Measurements from ENCODE around the gene SPEG. TPM values are rescaled to one million over a fixed set of nuclear protein-coding genes. Genes with fewer than 3 reads are reported as not detected.

Gene SPEG
- polyA plus RNA-seq, 2 of the 4 experiments (the other 2 are of a cell fraction): 2.3 to 11.5 TPM

DNA sequence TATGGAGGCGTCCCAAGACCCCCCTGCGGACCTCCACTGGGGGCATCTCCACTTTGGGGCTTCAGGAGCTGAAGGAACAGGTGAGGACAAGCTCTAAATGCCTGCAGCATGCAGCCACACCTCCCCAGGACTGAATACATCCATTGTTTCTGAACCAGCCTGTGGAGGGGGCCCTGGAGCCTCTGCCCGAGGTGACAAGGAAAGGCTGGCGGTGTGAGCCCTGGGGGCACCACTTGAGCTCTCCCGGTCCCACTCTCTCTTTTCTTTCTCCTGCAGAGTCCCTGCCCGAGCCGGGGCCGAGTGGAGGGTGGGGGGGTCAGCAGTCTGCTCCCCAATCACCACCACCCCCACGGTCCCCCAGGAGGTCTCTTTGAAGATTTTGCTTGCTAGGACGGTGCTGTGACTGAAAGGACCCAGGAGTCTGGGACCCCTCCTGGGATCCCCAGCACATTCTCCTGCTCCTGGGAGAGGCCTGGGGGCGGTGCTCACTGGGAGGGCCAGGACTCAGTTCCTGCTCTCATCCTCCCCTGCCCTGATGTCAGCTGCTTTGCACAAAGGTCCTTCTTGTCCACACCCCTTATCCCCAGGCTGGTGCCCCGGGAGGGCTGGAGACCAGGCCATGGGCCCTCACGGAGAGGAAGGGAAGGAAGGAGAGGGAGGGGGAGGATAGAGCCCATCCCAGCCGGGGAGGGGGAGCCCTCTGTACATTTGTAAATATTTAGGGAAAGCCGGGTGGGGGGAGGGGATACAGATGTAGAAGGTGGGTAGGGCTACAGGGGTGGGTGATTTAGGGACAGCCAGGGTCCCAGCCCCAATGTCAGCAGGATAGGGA lies 103.2 kb downstream of the SPEG start:
- ChIA-PET POLR2A (no interaction called here), CTCF (interaction anchor here (0.7 to 79.1 kb wide), 10 partner anchors 8 to 152 kb away, joined by 3 to 3291 read pairs (median 40); partner anchors contain the start of genes ASIC4, GMPPA and SPEG)
- DNase-seq (ENCODE audit: low read depth in 1 of 2, low spot score in 1 of 2): no peak
- TF ChIP-seq ZSCAN20 (CRISPR knock-in tag; IDR thresholded peaks at IDR 0.05): no peak
- TF ChIP-seq JUNB (IDR thresholded peaks at IDR 0.05): no peak
- TF ChIP-seq KDM5A (IDR thresholded peaks at IDR 0.05): no peak
- no peak for TF ChIP-seq TP53 (CRISPR knock-in tag; IDR thresholded peaks at IDR 0.05)
- TF ChIP-seq HOXB13 (CRISPR knock-in tag; IDR thresholded peaks at IDR 0.05; ENCODE audit: low read depth): no peak
- no peak for TF ChIP-seq GATA3 (IDR thresholded peaks at IDR 0.05; ENCODE audit: borderline replicate concordance)
- no peak for TF ChIP-seq CBX8 (IDR thresholded peaks at IDR 0.05)
- TF ChIP-seq KDM1A (IDR thresholded peaks at IDR 0.05; ENCODE audit: low read depth): no peak
- TF ChIP-seq, protein P1, sequence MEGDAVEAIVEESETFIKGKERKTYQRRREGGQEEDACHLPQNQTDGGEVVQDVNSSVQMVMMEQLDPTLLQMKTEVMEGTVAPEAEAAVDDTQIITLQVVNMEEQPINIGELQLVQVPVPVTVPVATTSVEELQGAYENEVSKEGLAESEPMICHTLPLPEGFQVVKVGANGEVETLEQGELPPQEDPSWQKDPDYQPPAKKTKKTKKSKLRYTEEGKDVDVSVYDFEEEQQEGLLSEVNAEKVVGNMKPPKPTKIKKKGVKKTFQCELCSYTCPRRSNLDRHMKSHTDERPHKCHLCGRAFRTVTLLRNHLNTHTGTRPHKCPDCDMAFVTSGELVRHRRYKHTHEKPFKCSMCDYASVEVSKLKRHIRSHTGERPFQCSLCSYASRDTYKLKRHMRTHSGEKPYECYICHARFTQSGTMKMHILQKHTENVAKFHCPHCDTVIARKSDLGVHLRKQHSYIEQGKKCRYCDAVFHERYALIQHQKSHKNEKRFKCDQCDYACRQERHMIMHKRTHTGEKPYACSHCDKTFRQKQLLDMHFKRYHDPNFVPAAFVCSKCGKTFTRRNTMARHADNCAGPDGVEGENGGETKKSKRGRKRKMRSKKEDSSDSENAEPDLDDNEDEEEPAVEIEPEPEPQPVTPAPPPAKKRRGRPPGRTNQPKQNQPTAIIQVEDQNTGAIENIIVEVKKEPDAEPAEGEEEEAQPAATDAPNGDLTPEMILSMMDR (IDR thresholded peaks at IDR 0.05): no peak
- no peak for TF ChIP-seq NPAS2 (CRISPR knock-in tag; IDR thresholded peaks at IDR 0.05; ENCODE audit: borderline replicate concordance)
- no peak for TF ChIP-seq HDAC2 (IDR thresholded peaks at IDR 0.05)
- no peak for TF ChIP-seq CHD4 (IDR thresholded peaks at IDR 0.05; ENCODE audit: borderline replicate concordance)
- no peak for TF ChIP-seq HES2 (IDR thresholded peaks at IDR 0.05)
- no peak for TF ChIP-seq RCOR1 (IDR thresholded peaks at IDR 0.05; ENCODE audit: low read depth, low read length)
- TF ChIP-seq REST (IDR thresholded peaks at IDR 0.05): no peak
- no peak for TF ChIP-seq NFE2L2 (conservative IDR thresholded peaks at IDR 0.05; ENCODE audit: low read length)
- no peak for TF ChIP-seq BHLHE40 (IDR thresholded peaks at IDR 0.05; ENCODE audit: low read depth, low read length)
- TF ChIP-seq MYC (IDR thresholded peaks at IDR 0.05; ENCODE audit: borderline replicate concordance, low read length): no peak
- no peak for TF ChIP-seq PBX3 (IDR thresholded peaks at IDR 0.05)
- ATAC-seq: no peak
- no peak for FAIRE-seq
- Histone ChIP-seq H3K4me1 (peaks cover 9% of the 10 kb centered on the region), H3K4me3 (no peak overlapping the region), H3K4me2 (no peak overlapping the region), H3K9me3 (no peaks in the 10 kb centered on the region), H3K27ac (no peak overlapping the region)
- WGBS (ENCODE audit: missing lambda C conversion rate): 64% methylated on average over 8 of the region's 15 CpGs

GRCh38 chr2:219538504-219538951 lies 103.9 kb downstream of the SPEG start:
- Histone ChIP-seq H3K4me2 (no peak overlapping the region), H3K27ac (no peak overlapping the region), H3K9me3 (no peaks in the 10 kb centered on the region), H3K4me3 (no peak overlapping the region), H3K4me1 (peaks cover 9% of the 10 kb centered on the region)
- DNase-seq (ENCODE audit: low read depth in 1 of 2, low spot score in 1 of 2): no peak
- ChIA-PET CTCF (interaction anchor here (2.3 to 79.1 kb wide), 6 partner anchors 9 to 152 kb away, joined by 11 to 3291 read pairs (median 73); partner anchors contain the start of genes ASIC4, GMPPA and SPEG), POLR2A (no interaction called here)
- no peak for ATAC-seq
- WGBS (ENCODE audit: missing lambda C conversion rate): 58% methylated on average over 6 of the region's 6 CpGs
- FAIRE-seq: no peak
- TF ChIP-seq, protein P2, sequence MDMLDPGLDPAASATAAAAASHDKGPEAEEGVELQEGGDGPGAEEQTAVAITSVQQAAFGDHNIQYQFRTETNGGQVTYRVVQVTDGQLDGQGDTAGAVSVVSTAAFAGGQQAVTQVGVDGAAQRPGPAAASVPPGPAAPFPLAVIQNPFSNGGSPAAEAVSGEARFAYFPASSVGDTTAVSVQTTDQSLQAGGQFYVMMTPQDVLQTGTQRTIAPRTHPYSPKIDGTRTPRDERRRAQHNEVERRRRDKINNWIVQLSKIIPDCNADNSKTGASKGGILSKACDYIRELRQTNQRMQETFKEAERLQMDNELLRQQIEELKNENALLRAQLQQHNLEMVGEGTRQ (IDR thresholded peaks at IDR 0.05): no peak
- TF ChIP-seq JUNB (IDR thresholded peaks at IDR 0.05) (no peak), GATA3 (IDR thresholded peaks at IDR 0.05; ENCODE audit: borderline replicate concordance) (no peak), RFX5 (IDR thresholded peaks at IDR 0.05) (no peak), HMGXB4 (CRISPR knock-in tag; IDR thresholded peaks at IDR 0.05; ENCODE audit: borderline replicate concordance) (no peak), TP53 (CRISPR knock-in tag; IDR thresholded peaks at IDR 0.05) (no peak), RNF2 (IDR thresholded peaks at IDR 0.05; ENCODE audit: borderline replicate concordance, low read depth) (no peak), RCOR1 (IDR thresholded peaks at IDR 0.05; ENCODE audit: low read depth, low read length) (no peak), EHF (CRISPR knock-in tag; IDR thresholded peaks at IDR 0.05) (no peak), FOXS1 (CRISPR knock-in tag; IDR thresholded peaks at IDR 0.05) (no peak), POLR2A (IDR thresholded peaks at IDR 0.05; ENCODE audit: low read length) (no peak; the same call in 1 of the 2 replicates)

Data from A549 (cell line).